Upper lobe of right lung (tissue), 1 donor: Measurements from ENCODE around the gene NKX1-1. TPM values are rescaled to one million over a fixed set of nuclear protein-coding genes. Genes with fewer than 3 reads are reported as not detected.
"Not testable (repeated sequence)": the region's sequence is repeated elsewhere in the genome, so short reads cannot be mapped to it uniquely, and the experiment has no call there.

Experiments used
- ATAC-seq: fragments of 200-7000 bp; cut with Tn5 transposase; one replicate; pipeline ENCODE4 v1.9.1; 2020; ENCODE audit warnings: mild to moderate bottlenecking, moderate library complexity
- DNase-seq: peaks from one replicate; pipeline ENCODE4 v3.0.0-alpha.2; 2020
- H3K27ac ChIP-seq: fragments of 200-600 bp; one replicate; pipeline ENCODE4 v1.8.0; 2022
- H3K27me3 ChIP-seq: fragments of 200-600 bp; one replicate; pipeline ENCODE4 v1.8.0; 2022; ENCODE audit warnings: mild to moderate bottlenecking
- H3K36me3 ChIP-seq: fragments of 200-600 bp; one replicate; pipeline ENCODE4 v1.8.0; 2022
- H3K4me1 ChIP-seq: fragments of 200-600 bp; one replicate; pipeline ENCODE4 v1.8.0; 2022
- H3K4me3 ChIP-seq: fragments of 200-600 bp; one replicate; pipeline ENCODE4 v1.8.0; 2022; ENCODE audit warnings: mild to moderate bottlenecking
- H3K9me3 ChIP-seq: fragments of 200-600 bp; one replicate; pipeline ENCODE4 v1.8.0; 2022
- intact Hi-C: fragments of 100-400 bp; cut with DNase I; formaldehyde crosslinking; loops from one replicate; pipeline ENCODE4 v1.11.0; 2022
- total RNA-seq: library from RNA; stranded (reverse); fragmentation: NEBNext Ultra II Directional; extraction: Animal tissue kit (Norgen Biotek cat#: 25700); gene quantifications from one replicate; pipeline ENCODE4 v1.2.1, GENCODE V29; 2021
- TF ChIP-seq, protein P1 (sequence below): fragments of 200-600 bp; IDR thresholded peaks from one replicate; pipeline ENCODE4 v1.8.0; 2022; ENCODE audit warnings: antibody characterized with exemption
- donor health status: DM: no; HTN: yes; CAD: no; lungs with severe emphysema.

NKX1-1 gene
- total RNA-seq, 1 donor from 2014 or later: not detected

DNA sequence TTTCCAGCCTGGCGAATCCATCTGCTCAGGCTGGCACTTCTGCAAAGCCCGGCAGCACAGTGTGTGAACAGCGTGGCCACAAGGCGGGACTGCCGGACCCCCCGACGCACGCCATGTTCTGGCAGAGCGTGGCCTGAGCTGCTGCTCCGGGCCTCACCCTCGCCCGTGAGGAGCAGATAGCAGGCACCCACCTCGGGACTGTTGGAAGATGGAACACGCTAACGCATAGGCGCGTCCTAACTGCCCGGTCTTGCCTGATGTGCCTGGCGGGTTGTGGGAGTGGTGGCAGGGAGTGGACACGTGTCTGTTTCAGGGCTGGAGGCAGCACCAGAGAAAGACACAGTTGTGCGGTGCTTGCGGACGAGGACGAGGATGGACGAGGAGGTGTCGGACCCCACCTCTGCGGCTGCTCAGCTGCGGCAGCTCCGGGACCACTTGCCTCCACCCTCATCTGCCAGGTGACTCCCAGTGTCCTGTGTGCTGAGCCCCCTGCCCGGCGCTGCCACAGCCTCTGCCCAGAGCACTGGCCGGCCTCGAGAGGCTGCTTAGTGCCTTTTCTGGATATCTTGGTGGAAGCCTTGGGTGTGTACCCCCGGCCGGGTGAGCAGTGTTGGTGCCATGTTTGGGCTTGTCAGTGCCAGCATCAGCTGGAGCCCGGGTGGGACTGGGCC lies 31.1 kb downstream of the NKX1-1 start:
- DNase-seq: peak; percentile 61
- Histone ChIP-seq H3K4me1 (no peaks in the 10 kb centered on the region), H3K36me3 (peaks cover 41% of the 10 kb centered on the region), H3K9me3 (no peaks in the 10 kb centered on the region), H3K27me3 (no peaks in the 10 kb centered on the region), H3K4me3 (no peak overlapping the region), H3K27ac (no peak overlapping the region)
- TF ChIP-seq, protein P1, sequence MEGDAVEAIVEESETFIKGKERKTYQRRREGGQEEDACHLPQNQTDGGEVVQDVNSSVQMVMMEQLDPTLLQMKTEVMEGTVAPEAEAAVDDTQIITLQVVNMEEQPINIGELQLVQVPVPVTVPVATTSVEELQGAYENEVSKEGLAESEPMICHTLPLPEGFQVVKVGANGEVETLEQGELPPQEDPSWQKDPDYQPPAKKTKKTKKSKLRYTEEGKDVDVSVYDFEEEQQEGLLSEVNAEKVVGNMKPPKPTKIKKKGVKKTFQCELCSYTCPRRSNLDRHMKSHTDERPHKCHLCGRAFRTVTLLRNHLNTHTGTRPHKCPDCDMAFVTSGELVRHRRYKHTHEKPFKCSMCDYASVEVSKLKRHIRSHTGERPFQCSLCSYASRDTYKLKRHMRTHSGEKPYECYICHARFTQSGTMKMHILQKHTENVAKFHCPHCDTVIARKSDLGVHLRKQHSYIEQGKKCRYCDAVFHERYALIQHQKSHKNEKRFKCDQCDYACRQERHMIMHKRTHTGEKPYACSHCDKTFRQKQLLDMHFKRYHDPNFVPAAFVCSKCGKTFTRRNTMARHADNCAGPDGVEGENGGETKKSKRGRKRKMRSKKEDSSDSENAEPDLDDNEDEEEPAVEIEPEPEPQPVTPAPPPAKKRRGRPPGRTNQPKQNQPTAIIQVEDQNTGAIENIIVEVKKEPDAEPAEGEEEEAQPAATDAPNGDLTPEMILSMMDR: no peak
- ATAC-seq: no peak
- intact Hi-C loops: no loop called here

DNA sequence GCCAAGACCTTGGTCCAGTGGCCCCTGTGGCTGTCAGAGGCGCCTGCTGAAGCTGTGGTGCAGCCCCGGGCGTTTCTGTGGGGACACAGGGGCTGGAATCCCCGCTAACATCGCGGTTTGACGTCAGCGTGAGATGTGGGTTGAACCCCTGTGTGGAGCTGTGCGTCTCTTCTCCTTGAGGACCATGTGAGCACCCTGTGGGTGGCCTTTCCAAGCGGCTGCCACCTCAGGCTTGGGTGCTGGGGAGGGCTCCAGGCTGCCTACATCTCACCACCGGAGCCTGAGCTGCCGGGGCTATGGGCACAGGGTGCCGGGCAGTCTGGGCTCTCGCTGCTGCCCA lies 31.6 kb downstream of the NKX1-1 start:
- Histone ChIP-seq H3K9me3 (no peaks in the 10 kb centered on the region), H3K4me3 (no peak overlapping the region), H3K27ac (no peak overlapping the region), H3K27me3 (no peaks in the 10 kb centered on the region), H3K4me1 (no peaks in the 10 kb centered on the region), H3K36me3 (peaks cover 42% of the 10 kb centered on the region)
- intact Hi-C loops: no loop called here
- TF ChIP-seq, protein P1: no peak
- no peak for ATAC-seq
- peak; percentile 40 for DNase-seq

DNA sequence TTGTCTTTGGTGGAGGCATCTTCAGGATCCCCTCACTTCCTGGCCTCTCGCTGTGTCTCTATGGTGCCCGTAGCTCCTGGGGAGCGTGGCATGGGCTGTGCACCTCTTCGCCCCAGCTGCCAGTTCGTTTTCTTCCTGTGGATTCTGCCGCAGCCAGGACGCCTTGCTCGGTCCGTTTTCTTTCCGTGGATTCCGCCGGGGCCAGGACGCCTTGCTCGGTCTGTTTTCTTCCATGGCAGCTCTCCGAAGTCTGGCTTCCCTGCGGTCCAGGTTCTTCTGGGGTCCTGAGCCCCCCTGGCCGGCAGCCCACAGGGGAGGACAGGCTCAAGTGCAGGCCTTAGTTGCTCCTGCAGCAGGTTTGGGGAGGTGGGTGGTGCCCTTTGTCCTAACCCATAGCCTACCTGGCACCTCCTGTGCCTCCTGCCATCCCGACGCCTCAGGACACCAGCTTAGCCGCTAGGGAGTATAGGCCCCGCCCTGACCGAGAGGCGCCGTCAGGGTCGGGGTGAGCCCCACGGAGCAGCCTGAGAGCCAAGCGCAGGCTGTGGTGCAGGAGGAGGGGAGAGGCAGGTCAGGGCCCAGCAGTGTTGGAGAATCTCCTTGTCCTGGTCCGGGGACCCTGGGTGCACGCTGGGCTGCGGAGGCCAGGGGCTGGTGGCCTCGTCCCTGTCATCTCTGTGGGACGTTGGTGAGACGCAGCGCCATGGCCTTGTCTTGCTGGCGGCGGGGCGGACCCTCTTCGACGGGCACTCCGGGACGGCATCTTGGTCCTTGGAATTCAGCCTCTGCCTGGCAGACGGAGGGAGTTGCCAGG lies 32.1 kb downstream of the NKX1-1 start:
- no peaks in the 10 kb centered on the region for H3K27me3 ChIP-seq
- peaks cover 42% of the 10 kb centered on the region for H3K36me3 ChIP-seq
- ATAC-seq: no peak
- H3K27ac ChIP-seq: no peak overlapping the region
- TF ChIP-seq, protein P1: no peak
- no peaks in the 10 kb centered on the region for H3K9me3 ChIP-seq
- intact Hi-C loops: no loop called here
- no peak overlapping the region for H3K4me3 ChIP-seq
- DNase-seq: peak; percentile 51
- H3K4me1 ChIP-seq: no peaks in the 10 kb centered on the region

DNA sequence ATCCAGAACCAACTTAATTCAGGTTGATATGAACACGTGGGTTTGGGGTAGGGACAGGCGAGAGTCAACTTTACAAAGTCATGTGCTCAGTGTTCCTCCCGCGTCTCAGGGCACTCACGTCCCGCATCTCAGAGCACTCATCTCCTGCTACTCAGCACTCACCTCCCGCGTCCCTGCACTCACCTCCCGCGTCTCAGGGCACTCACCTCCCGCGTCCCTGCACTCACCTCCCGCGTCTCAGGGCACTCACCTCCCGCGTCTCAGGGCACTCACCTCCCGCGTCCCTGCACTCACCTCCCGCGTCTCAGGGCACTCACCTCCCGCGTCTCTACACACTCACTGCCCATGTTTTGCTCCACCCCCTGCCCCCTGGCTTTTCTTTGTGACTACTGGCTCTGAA lies 33.7 kb downstream of the NKX1-1 start:
- H3K27me3 ChIP-seq, H3K4me1 ChIP-seq, ATAC-seq, H3K4me3 ChIP-seq, H3K27ac ChIP-seq, H3K9me3 ChIP-seq, intact Hi-C loops: not testable (repeated sequence)
- peak; percentile 9 for DNase-seq
- H3K36me3 ChIP-seq: peaks cover 42% of the 10 kb centered on the region

DNA sequence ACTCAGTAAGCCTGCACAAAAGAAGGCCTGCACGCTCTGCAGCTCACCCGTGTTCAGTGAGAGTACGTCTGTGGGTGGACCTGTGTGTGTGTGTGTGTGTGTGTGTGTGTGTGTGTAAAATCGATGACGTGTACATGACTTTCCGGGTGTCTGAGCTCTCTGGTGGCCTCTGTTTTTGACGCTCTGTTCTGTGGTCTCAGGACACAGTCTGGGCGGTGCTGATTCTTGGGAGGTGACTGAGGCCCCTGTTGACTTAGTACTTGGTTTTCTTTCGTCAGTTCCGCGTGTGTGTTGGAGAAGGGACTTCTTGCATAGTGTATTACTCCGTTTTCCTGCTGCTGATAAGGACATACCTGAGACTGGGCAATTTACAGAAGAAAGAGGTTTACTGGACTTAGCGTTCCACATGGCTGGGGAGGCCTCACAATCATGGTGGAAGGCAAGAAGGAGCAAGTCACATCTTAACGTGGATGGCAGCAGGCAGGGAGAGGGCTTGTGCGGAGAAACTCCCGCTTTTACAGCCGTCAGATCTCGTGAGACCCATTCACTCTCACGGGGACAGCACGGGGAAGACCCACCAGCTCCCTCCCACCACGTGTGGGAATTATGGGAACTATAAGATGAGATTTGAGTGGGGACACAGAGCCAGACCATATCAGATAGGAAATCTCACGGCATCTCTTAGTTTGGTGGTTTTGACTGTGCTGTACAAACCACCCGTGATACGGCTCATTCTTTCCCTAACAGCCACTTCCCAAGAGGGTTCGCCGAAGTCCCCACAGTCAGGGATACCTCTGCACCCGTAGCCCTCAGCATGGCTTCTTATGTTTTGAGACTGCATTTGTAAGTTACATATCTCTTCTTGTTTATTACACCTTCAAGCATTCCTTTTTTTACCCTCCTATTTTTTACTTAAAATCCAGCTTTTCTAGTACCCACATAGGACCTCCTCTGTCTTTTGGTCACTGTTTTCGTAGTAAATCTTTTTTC lies 34.8 kb downstream of the NKX1-1 start:
- ATAC-seq (no peak), DNase-seq (peak; percentile 31)
- Histone ChIP-seq H3K4me3 (no peak overlapping the region), H3K36me3 (peaks cover 49% of the 10 kb centered on the region), H3K4me1 (no peaks in the 10 kb centered on the region), H3K9me3 (no peaks in the 10 kb centered on the region), H3K27me3 (no peaks in the 10 kb centered on the region), H3K27ac (no peak overlapping the region)
- intact Hi-C loops: no loop called here
- TF ChIP-seq, protein P1: no peak
